GM19468 (cell line): Measurements from ENCODE around the gene VASH1.

Experiments
- ATAC-seq: cut with Tn5 transposase; IDR thresholded peaks from one replicate; pipeline ENCODE4 v1.9.1; 2021; ENCODE audit warnings: mild to moderate bottlenecking, moderate library complexity, moderate number of reproducible peaks; ENCODE audit not compliant: unreplicated experiment; ENCODE audit errors: extremely low read depth

Gene VASH1

DNA sequence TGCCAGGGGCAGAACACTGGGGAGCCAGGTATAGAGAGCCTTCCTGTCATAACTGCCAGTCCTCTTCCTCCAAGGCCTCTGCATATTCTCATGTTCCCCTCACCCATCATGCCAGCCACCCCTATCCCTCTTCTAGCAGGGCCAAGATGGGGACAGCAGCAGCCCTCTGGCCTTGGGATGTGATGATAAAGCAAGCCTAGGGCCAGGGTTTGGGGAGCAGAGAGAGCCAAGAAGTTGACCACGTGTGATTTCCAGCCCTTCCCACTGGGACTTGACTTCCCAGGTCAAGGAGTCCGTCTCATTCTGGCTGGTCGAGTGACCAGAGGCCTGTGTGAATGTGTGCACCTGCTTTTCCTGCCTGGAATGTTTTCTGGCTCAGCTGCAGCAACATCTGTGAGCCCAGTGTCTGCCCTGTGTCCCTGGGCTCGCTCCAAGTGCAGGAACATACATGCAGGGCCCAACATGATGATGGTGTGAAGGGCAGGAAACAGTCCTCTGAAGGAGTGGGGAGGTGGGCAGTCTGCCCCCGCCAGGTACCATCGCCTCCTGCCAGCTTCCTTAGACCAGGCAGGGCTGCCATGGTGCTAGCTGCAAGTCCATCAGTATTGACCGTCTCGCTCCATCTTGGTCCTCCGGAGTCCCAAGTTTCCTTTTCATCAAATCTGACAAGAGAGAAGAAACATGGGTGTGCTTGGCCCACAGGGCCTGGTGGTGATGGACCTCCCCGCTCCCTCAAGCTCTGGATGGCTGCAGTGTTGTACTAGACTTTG lies 21.0 kb downstream of the VASH1 start:
- ATAC-seq, result no peak

DNA sequence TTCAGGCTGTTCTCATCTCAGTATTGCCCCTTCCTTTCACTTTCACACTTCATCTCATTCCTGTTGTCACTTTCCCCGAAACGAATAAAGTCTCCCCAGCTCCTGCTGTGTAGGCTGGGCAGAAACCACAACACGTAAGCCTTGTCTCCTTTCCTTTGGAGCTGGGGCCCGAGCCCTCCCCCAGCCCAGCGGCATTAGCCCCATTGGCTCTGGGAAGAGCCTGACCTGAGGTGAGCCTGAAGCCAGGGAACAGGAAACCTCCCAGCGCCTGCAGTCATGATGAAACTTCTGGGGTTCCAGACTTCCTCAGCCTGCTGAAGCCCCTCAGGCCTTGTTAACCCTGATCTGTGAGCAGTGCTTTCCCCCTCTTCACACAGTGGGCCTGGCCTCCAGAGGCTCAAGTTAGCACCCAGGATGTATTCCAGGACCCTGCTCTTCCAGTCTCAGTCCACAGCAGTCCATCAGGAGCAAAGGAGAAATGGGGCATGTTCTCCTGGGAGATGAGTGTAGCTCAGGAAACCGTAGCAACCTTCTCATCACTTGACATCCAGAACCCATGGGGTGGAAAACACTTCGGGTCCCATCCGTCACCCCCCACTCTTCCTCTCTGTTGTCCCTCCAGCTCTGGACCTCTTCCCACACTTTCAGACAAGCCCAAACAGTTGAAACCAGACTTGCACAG lies 21.8 kb downstream of the VASH1 start:
- peak; percentile 18 for ATAC-seq

DNA sequence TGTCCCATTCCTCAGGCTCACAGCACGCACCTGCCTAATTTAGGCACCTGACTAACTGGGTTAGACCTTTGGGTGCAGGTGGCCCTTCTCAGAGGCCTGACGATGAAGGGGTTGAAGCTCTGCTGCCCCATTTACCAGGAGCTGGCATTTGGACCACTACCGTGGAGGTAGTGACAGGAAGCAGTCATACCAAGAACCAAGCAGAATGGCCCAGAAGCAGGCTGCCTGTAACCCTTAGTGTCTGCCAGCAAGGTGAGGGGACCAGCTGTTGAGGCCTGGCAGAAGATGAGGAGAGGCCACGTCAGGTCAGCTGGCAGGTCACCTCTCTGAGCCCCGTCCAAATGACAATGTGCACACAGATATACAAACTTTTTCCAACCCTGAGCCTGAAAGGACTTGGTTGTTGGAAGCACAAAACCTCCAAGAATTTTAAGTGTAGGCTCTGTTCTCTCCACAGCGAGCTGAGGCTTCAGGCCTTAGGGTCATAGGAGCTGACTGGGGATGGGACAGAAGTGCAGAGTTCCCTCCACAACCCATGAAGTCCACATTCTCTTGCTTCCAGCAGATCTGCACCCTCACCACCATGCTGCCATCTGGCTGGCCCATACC lies 23.1 kb downstream of the VASH1 start:
- no peak for ATAC-seq

DNA sequence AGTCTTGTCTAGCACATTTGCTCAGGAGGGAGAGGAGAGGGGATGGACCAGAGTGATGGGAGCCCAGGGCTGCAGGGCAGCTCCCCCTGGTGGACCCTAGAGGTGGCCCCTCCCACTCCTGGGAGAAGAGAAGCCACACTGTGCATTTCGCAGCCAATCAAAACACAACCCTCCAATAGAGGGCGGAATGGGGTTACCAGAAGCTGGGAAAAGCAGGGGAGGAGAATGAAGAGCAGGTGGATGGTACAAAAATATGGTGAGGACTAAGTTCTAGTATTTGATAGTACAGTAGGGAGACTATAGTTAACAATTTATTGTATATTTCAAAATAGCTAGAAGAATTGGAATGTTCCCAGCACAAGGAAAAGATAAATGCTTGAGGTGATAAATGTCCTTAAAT lies 23.6 kb downstream of the VASH1 start:
- peak; percentile 60 for ATAC-seq

DNA sequence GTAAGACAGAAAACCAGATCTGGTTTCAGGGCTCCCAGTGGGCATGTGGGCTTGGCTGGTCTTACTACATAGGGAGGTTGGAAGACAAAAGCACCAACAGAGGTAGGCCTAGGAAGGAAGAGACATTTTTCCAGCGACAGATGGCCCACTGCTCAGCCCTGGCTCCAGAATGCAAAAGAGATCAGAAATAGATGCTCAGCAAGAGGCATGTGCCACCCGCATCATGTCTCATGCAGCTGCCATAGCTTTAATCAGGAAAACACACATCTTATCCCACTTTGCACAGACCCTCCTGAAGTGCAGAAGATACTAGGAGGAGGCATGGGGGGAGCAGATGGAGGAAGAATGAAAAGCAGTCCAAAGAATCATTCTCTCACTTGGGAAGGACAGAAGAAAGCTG lies 25.3 kb downstream of the VASH1 start:
- ATAC-seq, result no peak

DNA sequence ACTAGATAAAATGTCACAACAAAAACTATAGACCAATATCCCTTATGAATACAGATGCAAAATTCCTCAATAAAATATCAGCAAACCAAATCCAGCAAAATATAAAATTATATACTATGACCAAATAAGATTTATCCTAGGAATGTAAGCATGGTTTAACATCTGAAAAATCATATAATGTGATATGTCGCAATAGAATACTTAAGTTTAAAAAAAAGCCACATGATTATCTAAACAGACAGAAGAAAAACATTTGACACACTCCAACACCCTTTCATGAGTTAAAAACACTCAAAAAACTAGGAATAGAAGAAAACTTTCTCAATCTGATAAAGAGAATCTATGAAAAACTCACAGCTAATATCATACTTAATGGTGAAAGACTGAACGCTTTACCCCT lies 31.2 kb downstream of the VASH1 start:
- ATAC-seq, result no peak

DNA sequence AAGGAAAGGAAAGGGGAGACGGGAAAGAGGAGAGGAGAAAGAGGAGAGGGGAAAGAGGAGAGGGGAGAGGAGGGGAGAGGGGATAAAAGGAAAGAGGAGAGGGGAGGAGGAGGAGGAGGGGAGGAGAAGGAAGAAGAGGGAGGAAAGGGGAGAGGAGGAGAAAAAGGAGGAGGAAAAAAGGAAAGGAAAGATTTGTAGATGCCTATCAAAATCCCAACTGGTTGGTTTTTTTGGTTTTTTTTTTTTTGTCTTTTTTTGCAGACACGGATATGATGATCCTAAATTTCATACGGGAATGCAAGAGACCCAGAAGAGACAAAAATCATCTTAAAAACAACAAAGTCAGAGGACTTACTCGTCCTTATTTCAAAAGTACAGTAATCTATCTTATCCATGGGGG lies 32.1 kb downstream of the VASH1 start:
- no peak for ATAC-seq

DNA sequence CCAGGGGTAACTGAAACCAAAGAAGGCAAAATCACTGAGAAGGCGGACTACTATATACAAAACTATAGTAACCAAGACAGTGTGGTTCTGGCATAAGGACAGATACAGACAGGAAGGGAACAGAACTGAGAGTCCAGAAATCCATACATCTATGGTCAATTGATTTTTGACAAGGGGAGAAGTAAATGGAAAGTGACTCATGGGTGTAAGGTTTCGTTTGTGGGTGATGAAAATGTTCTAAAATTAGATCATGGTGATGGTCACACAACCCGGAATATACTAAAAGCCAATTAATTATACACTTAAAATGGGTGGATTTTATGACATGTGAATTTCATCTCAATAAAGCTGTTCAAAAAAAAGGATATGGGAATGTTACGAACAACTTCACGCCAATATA lies 32.7 kb downstream of the VASH1 start:
- no peak for ATAC-seq

DNA sequence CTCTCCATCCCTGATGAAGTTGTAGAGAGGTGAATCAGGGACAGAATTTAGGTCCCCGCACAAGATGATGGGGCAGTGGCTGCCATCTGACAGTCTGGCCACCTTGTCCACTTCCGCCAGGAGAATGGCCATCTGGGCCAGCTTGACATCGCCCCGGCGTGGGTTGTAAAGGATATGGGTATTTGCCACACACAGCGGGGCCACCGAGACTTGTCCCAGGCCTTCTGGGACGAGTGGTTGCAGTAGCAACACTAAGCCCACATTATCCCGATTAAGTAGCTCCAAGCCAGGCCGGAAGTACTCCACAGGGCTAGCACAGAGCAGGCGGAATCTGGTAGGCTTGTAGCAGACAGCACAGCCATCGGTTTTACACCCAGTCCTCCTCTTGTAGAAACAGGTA lies 45.2 kb downstream of the VASH1 start:
- no peak for ATAC-seq

DNA sequence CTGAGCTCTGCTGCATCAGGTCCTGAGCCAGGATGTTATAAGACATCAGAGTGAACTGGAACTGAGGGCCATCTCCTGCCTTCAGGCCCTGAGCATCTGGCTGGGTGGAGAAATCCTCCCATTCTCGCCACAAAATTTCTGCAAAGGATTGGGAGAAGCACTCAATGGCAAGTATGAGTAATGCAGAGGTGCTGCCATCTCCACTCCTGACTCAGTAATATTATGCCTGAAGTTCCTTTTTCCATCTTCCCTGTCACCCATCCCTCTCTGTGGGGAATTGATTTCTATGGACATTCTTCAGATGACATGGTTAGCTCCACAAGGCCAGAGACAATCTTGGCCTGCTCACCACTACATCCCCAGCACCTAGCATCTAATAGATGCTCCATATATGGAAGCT lies 46.7 kb downstream of the VASH1 start:
- no peak for ATAC-seq

DNA sequence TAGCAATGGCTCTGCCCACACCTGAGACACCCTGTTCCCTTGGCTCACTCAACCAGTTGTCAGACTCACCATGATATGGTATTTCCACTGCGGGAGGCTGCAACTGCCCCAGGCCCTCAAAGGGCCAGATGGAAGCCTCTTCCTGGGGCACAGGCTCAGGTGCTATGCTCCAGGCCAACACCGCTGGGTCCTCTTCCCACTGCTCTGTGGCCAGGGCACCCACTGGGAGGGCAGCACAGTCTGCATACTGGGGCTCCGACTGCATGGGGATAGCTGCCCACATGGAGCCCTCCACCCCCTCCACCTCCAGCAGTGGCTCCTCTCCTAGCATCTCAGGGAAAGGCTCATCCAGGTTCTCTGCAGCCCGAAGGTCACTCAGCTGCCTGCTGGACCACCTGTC lies 47.7 kb downstream of the VASH1 start:
- ATAC-seq, result no peak

DNA sequence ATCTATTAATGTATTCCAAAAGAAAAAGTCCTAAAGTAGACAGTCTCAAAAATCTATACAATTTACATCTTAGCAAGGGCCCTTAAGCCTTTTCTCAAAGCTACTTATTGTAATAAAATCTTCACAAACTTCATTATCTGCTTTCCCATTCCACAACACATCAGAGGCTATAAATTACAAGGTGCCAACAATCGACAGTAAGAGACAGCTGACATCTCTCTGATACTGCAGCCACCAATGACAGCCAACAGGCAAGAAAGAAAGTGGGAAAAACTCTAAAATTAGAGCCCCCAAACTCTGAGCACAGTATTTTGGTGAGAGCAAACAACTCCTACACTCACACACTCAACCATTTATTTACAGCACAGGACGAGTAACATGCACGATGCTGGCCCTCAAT lies 49.3 kb downstream of the VASH1 start:
- ATAC-seq, result no peak

DNA sequence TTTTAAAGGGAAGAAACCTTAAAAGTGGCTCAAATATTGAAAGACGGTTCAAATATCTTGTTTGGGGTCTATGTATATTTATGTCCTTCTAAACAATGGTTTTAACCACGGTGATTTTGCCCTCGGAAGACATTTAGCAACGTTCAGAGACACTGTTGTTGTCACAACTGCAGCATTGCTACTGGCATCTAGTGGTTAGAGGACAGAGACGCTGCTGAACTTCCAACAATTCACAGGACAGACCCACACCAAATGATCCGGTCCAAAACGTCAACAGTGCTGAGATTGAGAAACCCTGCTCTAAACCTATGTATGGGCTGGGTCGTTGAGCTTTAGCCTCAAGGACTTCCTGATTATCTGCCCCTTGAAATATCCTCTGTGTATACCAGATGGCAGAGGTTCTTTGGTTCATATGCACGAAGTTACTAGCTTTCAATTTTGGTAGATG lies 49.7 kb downstream of the VASH1 start:
- no peak for ATAC-seq

DNA sequence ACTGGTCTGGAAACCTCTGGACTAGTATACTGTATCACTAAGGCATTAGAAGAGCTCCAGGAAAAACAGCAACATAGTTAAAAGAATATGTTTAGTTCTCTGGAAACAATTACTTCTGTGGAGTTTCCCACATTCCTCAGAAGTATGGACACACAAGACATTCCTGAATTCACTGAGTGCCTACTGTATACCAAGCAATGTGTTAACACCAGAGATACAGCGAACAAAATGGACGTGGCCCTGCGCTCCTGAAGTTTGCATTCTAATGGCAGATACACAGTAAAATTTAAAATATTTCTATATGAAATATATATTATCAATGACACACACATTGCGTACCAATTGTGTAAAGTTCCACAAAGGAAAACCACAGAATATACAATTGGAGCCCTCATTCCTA lies 50.3 kb downstream of the VASH1 start:
- ATAC-seq, result no peak

DNA sequence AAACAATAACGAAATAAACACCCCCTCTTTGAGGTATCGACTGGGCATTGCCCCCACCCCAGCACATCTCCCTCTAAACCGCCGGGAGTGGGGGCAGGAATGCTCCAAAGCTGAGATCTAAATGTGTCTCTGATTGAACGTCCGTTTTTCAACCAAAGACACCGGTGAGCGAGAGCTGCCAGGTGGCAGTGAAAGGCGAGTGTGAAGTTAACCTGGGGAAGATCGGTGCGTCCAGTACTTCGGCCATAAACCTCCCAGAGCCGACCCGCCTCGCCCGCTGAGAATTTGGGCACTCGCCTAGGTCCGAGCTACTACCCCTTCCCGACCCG lies 50.8 kb downstream of the VASH1 start:
- no peak for ATAC-seq

DNA sequence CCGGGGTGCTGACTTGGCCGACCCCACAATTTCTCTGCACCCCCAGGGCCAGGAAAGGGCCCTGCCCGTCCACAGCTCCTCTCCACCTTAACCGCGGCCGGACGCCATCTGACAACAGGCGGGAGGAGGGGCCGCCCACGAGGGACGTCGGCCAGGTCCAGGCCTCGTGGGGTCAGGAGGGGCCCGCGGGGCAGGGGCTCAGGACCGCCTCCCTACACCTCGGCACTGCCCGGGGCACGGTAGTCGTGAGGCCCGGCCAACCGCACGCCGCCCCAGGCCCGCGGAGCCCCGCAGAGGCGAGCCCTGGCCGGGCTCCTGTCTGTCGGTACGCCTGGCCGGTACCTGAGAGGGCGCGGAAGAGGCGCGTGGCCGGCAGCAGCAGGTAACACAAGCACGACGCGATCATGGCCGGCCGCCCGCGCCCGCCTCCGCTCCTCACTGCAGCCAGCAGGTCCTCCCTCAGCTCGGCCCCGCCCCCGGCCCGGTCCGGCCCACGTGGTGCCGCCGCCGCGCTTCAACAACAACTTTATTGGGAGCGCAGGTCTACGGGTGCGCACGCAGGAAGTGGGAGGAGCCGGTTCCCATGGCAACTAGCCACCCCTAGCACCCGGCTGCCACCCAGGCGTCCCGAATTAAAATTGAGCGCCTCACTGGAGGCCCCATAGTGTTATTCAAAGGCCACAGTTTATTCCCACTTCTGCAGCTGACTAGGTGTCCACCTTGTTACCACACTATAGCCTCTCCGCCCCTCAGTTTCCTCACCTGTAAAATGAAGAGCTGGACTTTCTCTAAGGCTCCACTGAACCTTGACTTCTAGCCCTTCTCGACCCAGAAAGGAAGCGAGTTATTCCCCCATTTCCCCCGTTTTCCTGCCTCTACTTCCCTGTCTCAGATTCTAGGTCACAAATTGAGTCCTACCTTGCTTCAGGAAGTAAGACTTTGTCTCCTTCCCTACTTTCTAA lies 51.4 kb downstream of the VASH1 start, which contains the start of gene ANGEL1:
ANGEL1 (minus strand) TSS at position 461 of the 962 bp plus-strand sequence; CDS start at position 406, 55 bp downstream.
- no peak for ATAC-seq

DNA sequence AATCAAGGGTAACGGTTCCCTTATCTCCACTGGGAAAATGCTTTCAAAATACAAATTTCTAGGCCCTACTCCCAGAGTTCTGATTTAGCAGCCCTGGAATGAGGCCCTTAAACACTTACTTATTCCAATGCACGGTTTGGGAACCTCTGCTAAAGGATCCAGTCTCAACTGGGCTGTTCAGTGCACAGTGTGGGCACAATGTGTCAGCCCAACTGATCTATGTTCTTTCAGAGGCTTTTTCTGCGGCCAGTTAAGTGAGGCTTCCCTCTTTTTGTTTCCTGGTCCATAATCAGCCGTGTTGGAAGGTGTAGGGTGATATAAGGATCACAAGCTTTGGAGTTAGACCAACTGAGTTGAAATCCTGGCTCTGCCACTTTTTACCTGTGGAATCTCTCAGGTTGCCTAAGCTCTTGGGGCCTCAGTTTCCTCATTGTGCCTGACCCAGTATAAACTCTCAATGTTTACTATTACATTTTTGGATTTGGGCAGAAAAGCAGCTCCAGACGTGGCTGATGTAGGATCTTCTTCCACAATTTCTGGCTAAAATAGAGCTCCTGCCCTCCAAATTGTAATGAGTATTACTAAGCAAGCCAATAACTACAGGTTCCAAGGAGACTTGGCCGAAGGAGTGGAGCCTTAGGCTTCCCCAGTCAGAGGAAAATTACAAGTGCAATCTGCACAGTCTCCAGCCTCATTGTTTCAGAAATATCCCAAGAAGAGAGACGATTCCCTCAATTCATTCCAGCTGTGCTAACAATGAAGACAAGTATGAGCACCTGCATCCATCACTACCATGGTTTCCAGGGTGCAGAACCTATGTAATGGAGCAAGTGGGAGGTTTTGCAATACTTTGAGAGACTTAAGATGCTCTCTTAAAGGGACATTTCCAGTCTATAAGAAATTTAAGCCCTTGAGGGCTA lies 53.7 kb downstream of the VASH1 start:
- ATAC-seq, result no peak

DNA sequence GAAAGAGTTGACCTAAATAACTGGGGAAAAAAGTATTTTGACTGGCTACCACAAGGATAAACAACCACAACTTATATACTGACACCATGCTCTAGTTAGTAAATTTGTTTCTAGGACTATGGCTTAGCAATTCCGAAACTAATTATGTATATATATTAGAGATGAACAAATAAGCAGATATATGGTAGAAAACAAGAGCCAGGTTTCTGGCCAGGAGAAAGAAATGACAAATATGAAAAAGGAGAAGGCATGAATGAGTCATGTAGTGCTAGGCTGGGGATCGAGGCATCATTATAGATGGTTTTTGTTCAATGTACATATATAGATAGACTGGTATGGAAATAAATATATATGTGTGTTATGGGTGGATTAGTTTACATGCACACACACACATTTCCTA lies 59.4 kb downstream of the VASH1 start:
- ATAC-seq, result no peak

DNA sequence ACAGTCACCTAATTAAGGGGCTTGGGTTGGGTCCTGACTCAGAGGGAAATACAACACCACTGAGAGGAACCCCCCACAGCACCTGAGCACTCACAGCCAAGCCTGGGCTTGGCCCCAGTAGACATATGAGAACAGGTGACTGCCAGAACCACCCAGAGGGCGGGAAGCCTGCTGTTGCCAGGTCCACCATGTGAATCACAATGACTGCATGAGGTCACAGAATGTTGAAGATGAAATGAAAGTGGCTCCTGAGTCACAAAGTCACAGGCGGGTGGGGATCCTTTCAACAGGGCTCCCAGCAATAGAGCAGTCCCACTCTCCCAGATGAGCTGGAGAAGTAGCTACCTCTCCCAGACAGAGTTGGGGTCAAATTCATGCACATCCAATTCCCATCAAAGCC lies 64.9 kb downstream of the VASH1 start, which contains the start of gene LRRC74A:
LRRC74A (plus strand) TSS at position 287 of the 400 bp plus-strand sequence. CDS start 290 bp downstream, outside the sequence.
- no peak for ATAC-seq
